Duodenal mucosa (tissue), 2 donors: ENCODE data around the gene PPP2R1A.

Source experiments
- H3K27ac ChIP-seq: one replicate; pipeline ENCODE4 v1.7.0; 2013; ENCODE audit warnings: low read depth, low read length
- H3K27me3 ChIP-seq, 2 donors: one replicate each; pipeline ENCODE4 v1.7.0; 2013; ENCODE audit warnings: low read length in 2 of 2, control low read depth in 1 of 2; ENCODE audit not compliant: insufficient read depth in 2 of 2, control insufficient read depth in 1 of 2
- H3K36me3 ChIP-seq, 2 donors: one replicate each; pipeline ENCODE4 v1.7.0; 2013; ENCODE audit warnings: low read length in 2 of 2, control low read depth in 1 of 2; ENCODE audit not compliant: insufficient read depth in 2 of 2, control insufficient read depth in 1 of 2
- H3K4me1 ChIP-seq, 2 donors: one replicate each; pipeline ENCODE4 v1.7.0; 2013; ENCODE audit warnings: low read length in 2 of 2, control low read depth in 1 of 2; ENCODE audit not compliant: insufficient read depth in 2 of 2, control insufficient read depth in 1 of 2
- H3K4me3 ChIP-seq, 2 donors: one replicate each; pipeline ENCODE4 v1.7.0; 2013; ENCODE audit warnings: low read length in 2 of 2, low read depth in 1 of 2
- H3K9ac ChIP-seq, 2 donors: one replicate each; pipeline ENCODE4 v1.7.0; 2013; ENCODE audit warnings: low read length in 2 of 2, low read depth in 1 of 2
- H3K9me3 ChIP-seq, 2 donors: one replicate each; pipeline ENCODE4 v1.7.0; 2013; ENCODE audit warnings: low read length in 2 of 2, control low read depth in 1 of 2; ENCODE audit not compliant: control insufficient read depth in 1 of 2

The PPP2R1A gene

GRCh38 chr19:52275988-52276387, 86.1 kb downstream of the PPP2R1A start:
- H3K27ac ChIP-seq = no peak overlapping the region
- peaks cover 0 to 5% of the 10 kb centered on the region in 2 donors for H3K4me1 ChIP-seq
- peaks cover 23 to 35% of the 10 kb centered on the region in 2 donors for H3K9me3 ChIP-seq
- no peaks in the 10 kb centered on the region for H3K27me3 ChIP-seq
- no peak overlapping the region for H3K4me3 ChIP-seq
- no peak overlapping the region for H3K9ac ChIP-seq
- H3K36me3 ChIP-seq = peaks cover 20 to 27% of the 10 kb centered on the region in 2 donors

GRCh38 chr19:52277471-52277870, 87.6 kb downstream of the PPP2R1A start:
- no peak overlapping the region for H3K27ac ChIP-seq
- no peak overlapping the region for H3K9ac ChIP-seq
- peaks cover 20 to 31% of the 10 kb centered on the region in 2 donors for H3K36me3 ChIP-seq
- no peaks in the 10 kb centered on the region for H3K27me3 ChIP-seq
- H3K4me1 ChIP-seq = no peaks in the 10 kb centered on the region
- peaks cover 23 to 42% of the 10 kb centered on the region in 2 donors for H3K9me3 ChIP-seq
- no peak overlapping the region for H3K4me3 ChIP-seq
